ENCODE results near the gene MEAF6.

The MEAF6 gene

DNA sequence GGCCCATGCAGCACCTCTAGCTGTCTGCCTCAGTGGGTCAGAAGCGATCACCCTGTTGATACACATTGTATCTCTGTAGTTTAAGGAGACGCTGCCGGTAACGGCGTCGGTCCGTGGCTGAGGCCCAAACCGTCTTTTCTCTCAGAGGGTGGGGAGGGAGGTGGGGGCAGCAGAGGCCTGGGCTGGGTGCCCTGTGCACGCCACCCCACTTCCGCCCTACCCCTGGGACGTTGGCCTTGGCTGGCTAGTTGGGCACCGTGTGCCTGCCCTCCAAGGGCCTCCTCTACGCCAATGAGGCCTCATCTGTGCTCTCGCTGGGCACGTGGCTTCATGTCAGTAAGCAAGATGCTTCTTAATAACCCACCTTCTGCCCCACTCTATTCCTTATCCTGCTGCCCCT, 30.8 kb downstream of the MEAF6 start:
- Histone ChIP-seq H3K36me3 (ENCODE audit: low read depth) (peaks cover 57% of the 10 kb centered on the region), H3K9me3 (ENCODE audit: severe bottlenecking) (no peaks in the 10 kb centered on the region), H3K27me3 (ENCODE audit: insufficient read depth, poor library complexity, severe bottlenecking) (no peaks in the 10 kb centered on the region), H3K4me1 (ENCODE audit: insufficient read depth, poor library complexity, severe bottlenecking) (peaks cover 44% of the 10 kb centered on the region), H3K27ac (ENCODE audit: poor library complexity, severe bottlenecking) (peak overlapping the region; percentile 98), H3K4me3 (ENCODE audit: severe bottlenecking) (no peak overlapping the region)
- DNase-seq (ENCODE audit: low spot score) (no peak), ATAC-seq (ENCODE audit: low read depth) (no peak)
- TF ChIP-seq, protein P1, sequence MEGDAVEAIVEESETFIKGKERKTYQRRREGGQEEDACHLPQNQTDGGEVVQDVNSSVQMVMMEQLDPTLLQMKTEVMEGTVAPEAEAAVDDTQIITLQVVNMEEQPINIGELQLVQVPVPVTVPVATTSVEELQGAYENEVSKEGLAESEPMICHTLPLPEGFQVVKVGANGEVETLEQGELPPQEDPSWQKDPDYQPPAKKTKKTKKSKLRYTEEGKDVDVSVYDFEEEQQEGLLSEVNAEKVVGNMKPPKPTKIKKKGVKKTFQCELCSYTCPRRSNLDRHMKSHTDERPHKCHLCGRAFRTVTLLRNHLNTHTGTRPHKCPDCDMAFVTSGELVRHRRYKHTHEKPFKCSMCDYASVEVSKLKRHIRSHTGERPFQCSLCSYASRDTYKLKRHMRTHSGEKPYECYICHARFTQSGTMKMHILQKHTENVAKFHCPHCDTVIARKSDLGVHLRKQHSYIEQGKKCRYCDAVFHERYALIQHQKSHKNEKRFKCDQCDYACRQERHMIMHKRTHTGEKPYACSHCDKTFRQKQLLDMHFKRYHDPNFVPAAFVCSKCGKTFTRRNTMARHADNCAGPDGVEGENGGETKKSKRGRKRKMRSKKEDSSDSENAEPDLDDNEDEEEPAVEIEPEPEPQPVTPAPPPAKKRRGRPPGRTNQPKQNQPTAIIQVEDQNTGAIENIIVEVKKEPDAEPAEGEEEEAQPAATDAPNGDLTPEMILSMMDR (IDR thresholded peaks at IDR 0.05; ENCODE audit: poor library complexity, severe bottlenecking), result no peak

DNA sequence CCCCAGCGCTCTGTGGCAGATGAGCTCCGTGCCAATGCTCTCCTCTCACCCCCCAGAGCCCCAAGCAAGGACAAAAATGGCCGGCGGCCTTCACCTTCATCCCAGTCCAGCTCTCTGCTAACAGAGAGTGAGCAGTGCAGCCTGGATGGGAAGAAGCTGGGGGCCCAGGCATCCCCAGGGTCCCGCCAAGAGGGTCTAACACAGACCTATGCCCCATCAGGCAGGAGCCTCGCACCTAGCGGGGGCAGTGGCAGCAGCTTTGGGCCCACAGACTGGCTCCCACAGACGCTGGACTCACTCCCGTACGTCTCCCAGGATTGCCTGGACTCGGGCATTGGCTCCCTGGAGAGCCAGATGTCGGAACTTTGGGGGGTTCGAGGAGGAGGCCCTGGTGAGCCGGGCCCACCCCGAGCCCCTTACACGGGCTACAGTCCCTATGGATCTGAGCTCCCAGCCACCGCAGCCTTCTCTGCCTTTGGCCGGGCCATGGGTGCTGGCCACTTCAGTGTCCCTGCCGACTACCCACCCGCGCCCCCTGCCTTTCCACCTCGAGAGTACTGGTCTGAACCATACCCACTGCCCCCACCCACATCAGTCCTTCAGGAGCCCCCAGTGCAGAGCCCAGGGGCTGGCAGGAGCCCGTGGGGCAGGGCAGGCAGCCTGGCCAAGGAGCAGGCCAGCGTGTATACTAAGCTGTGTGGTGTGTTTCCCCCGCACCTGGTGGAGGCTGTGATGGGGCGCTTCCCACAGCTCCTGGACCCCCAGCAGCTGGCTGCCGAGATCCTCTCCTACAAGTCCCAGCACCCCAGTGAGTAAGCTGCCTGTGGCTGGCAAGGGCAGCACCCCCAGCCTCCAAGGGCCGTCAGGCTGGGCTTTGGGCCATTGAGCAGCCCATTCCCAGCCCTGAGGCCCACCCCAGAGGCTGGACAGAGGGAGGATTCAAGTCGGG, 31.5 kb downstream of the MEAF6 start:
- Histone ChIP-seq H3K4me3 (ENCODE audit: severe bottlenecking) (no peak overlapping the region), H3K4me1 (ENCODE audit: insufficient read depth, poor library complexity, severe bottlenecking) (peaks cover 48% of the 10 kb centered on the region), H3K27me3 (ENCODE audit: insufficient read depth, poor library complexity, severe bottlenecking) (no peaks in the 10 kb centered on the region), H3K27ac (ENCODE audit: poor library complexity, severe bottlenecking) (peak overlapping the region; percentile 98), H3K9me3 (ENCODE audit: severe bottlenecking) (no peaks in the 10 kb centered on the region), H3K36me3 (ENCODE audit: low read depth) (peaks cover 64% of the 10 kb centered on the region)
- ATAC-seq (ENCODE audit: low read depth) (no peak), DNase-seq (ENCODE audit: low spot score) (no peak)
- TF ChIP-seq, protein P1 (IDR thresholded peaks at IDR 0.05; ENCODE audit: poor library complexity, severe bottlenecking), result no peak

DNA sequence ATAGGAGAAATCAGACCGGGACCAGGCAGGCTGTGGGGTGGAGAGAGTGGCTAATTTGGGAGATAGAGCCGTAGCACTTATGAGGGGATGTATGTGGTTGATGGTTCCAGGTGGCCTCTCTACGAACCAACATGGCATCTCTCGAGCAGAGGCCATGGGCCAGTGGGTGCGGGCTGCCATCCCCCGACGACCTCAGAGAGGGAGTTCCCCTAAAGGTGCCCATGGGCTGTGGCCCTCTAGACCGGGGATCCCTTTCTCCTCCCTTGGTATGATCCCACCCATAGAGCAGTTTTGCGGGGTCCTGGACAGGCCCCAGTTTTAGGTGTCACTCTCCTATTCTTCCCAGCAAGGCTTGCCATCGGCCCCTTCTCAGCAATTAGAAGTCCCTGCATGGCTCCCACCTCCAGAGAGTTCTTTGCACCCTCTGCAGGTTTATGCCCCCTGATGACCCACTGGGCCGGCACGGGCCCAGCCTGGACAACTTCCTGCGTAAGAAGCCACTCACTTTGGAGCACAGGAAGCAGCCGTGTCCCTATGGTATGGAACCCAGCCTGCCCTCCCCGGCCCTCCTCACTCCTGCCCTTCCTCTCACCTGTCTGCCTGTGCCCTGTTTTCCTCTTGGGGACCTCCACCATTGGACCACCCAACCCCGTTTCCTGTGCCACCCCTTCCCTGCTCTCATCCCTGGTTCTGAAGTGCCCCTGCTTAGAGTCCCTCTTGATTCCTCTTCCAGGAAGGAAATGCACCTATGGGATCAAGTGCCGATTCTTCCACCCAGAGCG, 32.4 kb downstream of the MEAF6 start:
- Histone ChIP-seq H3K36me3 (ENCODE audit: low read depth) (peaks cover 73% of the 10 kb centered on the region), H3K27ac (ENCODE audit: poor library complexity, severe bottlenecking) (peak overlapping the region; percentile 98), H3K4me1 (ENCODE audit: insufficient read depth, poor library complexity, severe bottlenecking) (peaks cover 45% of the 10 kb centered on the region), H3K27me3 (ENCODE audit: insufficient read depth, poor library complexity, severe bottlenecking) (no peaks in the 10 kb centered on the region), H3K4me3 (ENCODE audit: severe bottlenecking) (no peak overlapping the region), H3K9me3 (ENCODE audit: severe bottlenecking) (no peaks in the 10 kb centered on the region)
- no peak for ATAC-seq (ENCODE audit: low read depth)
- DNase-seq (ENCODE audit: low spot score), result no peak
- TF ChIP-seq, protein P1 (IDR thresholded peaks at IDR 0.05; ENCODE audit: poor library complexity, severe bottlenecking), result no peak

DNA sequence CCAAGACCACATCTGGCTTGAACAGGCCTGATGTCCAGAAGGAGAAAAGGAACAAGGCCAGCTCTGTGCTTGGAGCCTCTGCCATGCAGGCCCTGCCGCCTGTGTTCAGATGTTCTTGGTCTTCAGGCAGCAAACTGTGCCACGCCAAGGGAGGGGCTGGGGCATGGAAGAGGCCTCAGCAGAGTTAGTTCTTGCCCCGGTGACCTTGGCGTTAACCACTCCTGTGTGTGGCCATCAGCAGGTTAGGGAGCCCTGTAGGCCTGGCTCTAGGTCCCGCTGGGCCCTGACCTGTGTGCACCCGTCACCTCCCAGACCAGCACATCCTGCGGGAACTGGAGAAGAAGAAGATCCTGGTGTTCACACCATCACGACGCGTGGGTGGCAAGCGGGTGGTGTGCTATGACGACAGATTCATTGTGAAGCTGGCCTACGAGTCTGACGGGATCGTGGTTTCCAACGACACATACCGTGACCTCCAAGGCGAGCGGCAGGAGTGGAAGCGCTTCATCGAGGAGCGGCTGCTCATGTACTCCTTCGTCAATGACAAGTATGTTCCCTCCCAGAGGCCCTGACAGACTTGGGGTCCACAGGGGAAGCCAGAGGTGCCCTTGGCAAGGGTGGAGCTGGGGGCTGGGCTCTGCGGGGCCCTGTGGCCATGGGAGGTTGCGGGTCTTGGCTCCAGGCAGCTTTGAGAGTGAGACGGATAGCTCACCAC, 33.1 kb downstream of the MEAF6 start:
- Histone ChIP-seq H3K4me1 (ENCODE audit: insufficient read depth, poor library complexity, severe bottlenecking) (peaks cover 37% of the 10 kb centered on the region), H3K27ac (ENCODE audit: poor library complexity, severe bottlenecking) (peak overlapping the region; percentile 98)

More for the DNA sequence above, 33.1 kb downstream of the MEAF6 start:
- H3K36me3 ChIP-seq (ENCODE audit: low read depth), result peaks cover 80% of the 10 kb centered on the region
- TF ChIP-seq, protein P1 (IDR thresholded peaks at IDR 0.05; ENCODE audit: poor library complexity, severe bottlenecking), result no peak
- ATAC-seq (ENCODE audit: low read depth) (no peak), DNase-seq (ENCODE audit: low spot score) (no peak)
- H3K4me3 ChIP-seq (ENCODE audit: severe bottlenecking), result no peak overlapping the region
- H3K9me3 ChIP-seq (ENCODE audit: severe bottlenecking), result no peaks in the 10 kb centered on the region
- H3K27me3 ChIP-seq (ENCODE audit: insufficient read depth, poor library complexity, severe bottlenecking), result no peaks in the 10 kb centered on the region
